ENCODE results near the gene OR51B5.

DNA sequence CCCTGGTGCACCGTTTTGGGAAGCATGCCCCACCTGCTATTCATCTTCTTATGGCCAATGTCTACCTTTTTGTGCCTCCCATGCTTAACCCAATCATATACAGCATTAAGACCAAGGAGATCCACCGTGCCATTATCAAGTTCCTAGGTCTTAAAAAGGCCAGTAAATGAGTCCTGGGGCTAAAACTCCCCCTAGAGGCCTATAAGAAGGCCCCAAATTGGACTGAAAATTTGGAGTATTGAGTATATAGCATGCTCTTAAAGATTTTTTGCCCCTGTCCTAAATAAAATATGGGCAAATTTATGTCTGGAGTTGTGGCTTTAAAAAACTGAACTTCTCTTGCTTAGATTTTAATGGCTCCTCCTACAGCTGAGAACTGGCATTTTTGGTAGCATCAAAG lies 46.9 kb upstream of the OR51B5 start:
- TF ChIP-seq, protein P1, sequence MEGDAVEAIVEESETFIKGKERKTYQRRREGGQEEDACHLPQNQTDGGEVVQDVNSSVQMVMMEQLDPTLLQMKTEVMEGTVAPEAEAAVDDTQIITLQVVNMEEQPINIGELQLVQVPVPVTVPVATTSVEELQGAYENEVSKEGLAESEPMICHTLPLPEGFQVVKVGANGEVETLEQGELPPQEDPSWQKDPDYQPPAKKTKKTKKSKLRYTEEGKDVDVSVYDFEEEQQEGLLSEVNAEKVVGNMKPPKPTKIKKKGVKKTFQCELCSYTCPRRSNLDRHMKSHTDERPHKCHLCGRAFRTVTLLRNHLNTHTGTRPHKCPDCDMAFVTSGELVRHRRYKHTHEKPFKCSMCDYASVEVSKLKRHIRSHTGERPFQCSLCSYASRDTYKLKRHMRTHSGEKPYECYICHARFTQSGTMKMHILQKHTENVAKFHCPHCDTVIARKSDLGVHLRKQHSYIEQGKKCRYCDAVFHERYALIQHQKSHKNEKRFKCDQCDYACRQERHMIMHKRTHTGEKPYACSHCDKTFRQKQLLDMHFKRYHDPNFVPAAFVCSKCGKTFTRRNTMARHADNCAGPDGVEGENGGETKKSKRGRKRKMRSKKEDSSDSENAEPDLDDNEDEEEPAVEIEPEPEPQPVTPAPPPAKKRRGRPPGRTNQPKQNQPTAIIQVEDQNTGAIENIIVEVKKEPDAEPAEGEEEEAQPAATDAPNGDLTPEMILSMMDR (IDR thresholded peaks at IDR 0.05): no peak
- TF ChIP-seq POLR2A (IDR thresholded peaks at IDR 0.05): no peak

Data from body of pancreas (tissue), 4 donors.